HL-60 (cell line): ENCODE measurements around the gene USF2.

Experiments used
- DNase-seq, 2 experiments: peaks; one replicate each; pipeline ENCODE4 v3.0.0-alpha.2; 2010 to 2020; ENCODE audit warnings: low read depth in 1 of 2, low spot score in 1 of 2
- H3K27ac ChIP-seq: fragments of 250-450 bp; sonication (Bioruptor Pico); replicated peaks from 2 replicates; pipeline ENCODE4 v1.5.1; 2020; ENCODE audit warnings: mild to moderate bottlenecking, moderate library complexity
- H3K27me3 ChIP-seq: fragments of 250-450 bp; sonication (Bioruptor Pico); 2 replicates; pipeline ENCODE4 v1.5.1; 2021; ENCODE audit warnings: mild to moderate bottlenecking, moderate library complexity; ENCODE audit not compliant: insufficient read depth, poor library complexity, severe bottlenecking
- H3K4me3 ChIP-seq: replicated peaks from 2 replicates; pipeline ENCODE4 v1.5.1; 2011; ENCODE audit warnings: mild to moderate bottlenecking, control low read depth, low read length; ENCODE audit not compliant: insufficient read depth
- GABPA ChIP-seq: IDR thresholded peaks from 2 replicates; pipeline ENCODE4 v1.6.1; 2012; ENCODE audit warnings: low read depth
- POLR2AphosphoS5 ChIP-seq: IDR thresholded peaks from 2 replicates; pipeline ENCODE4 v1.6.1; 2012; ENCODE audit warnings: low read depth
- SPI1 ChIP-seq: IDR thresholded peaks from 2 replicates; pipeline ENCODE4 v1.6.1; 2012; ENCODE audit warnings: low read depth, mild to moderate bottlenecking, borderline replicate concordance
- TF ChIP-seq, protein P1 (sequence below): IDR thresholded peaks from 2 replicates; pipeline ENCODE4 v1.6.1; 2012; ENCODE audit warnings: low read depth; ENCODE audit not compliant: insufficient replicate concordance
- TF ChIP-seq, protein P2 (sequence below): IDR thresholded peaks from one replicate; pipeline ENCODE4 v1.5.1; 2011; ENCODE audit warnings: low read length, control low read depth, inconsistent platforms; ENCODE audit not compliant: insufficient read depth

USF2 gene

GRCh38 chr19:35278578-35279284 is 10.0 kb downstream of the USF2 start:
- no peak for DNase-seq
- Histone ChIP-seq H3K4me3 (no peak overlapping the region), H3K27ac (no peak overlapping the region), H3K27me3 (peaks cover 2% of the 10 kb centered on the region)
- TF ChIP-seq GABPA (no peak), SPI1 (no peak), POLR2AphosphoS5 (no peak)
- TF ChIP-seq, protein P1, sequence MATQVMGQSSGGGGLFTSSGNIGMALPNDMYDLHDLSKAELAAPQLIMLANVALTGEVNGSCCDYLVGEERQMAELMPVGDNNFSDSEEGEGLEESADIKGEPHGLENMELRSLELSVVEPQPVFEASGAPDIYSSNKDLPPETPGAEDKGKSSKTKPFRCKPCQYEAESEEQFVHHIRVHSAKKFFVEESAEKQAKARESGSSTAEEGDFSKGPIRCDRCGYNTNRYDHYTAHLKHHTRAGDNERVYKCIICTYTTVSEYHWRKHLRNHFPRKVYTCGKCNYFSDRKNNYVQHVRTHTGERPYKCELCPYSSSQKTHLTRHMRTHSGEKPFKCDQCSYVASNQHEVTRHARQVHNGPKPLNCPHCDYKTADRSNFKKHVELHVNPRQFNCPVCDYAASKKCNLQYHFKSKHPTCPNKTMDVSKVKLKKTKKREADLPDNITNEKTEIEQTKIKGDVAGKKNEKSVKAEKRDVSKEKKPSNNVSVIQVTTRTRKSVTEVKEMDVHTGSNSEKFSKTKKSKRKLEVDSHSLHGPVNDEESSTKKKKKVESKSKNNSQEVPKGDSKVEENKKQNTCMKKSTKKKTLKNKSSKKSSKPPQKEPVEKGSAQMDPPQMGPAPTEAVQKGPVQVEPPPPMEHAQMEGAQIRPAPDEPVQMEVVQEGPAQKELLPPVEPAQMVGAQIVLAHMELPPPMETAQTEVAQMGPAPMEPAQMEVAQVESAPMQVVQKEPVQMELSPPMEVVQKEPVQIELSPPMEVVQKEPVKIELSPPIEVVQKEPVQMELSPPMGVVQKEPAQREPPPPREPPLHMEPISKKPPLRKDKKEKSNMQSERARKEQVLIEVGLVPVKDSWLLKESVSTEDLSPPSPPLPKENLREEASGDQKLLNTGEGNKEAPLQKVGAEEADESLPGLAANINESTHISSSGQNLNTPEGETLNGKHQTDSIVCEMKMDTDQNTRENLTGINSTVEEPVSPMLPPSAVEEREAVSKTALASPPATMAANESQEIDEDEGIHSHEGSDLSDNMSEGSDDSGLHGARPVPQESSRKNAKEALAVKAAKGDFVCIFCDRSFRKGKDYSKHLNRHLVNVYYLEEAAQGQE = no peak
- TF ChIP-seq, protein P2, sequence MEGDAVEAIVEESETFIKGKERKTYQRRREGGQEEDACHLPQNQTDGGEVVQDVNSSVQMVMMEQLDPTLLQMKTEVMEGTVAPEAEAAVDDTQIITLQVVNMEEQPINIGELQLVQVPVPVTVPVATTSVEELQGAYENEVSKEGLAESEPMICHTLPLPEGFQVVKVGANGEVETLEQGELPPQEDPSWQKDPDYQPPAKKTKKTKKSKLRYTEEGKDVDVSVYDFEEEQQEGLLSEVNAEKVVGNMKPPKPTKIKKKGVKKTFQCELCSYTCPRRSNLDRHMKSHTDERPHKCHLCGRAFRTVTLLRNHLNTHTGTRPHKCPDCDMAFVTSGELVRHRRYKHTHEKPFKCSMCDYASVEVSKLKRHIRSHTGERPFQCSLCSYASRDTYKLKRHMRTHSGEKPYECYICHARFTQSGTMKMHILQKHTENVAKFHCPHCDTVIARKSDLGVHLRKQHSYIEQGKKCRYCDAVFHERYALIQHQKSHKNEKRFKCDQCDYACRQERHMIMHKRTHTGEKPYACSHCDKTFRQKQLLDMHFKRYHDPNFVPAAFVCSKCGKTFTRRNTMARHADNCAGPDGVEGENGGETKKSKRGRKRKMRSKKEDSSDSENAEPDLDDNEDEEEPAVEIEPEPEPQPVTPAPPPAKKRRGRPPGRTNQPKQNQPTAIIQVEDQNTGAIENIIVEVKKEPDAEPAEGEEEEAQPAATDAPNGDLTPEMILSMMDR = no peak

DNA sequence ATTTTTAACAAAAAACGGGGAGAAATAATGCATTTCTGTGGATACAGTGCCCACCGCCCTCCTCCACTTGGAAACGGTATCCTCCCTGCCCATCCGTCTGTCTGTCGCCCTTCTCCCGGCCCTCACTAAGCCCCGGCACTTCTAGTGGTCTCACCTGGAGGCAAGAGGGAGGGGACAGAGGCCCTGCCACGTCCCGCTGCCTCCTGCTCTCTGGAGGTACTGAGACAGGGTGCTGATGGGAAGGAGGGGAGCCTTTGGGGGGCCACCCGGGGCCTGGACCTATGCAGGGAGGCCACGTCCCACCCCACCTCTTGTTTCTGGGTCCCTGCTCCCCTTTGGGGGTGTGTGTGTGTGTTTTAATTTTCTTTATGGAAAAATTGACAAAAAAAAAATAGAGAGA is 10.6 kb downstream of the USF2 start:
- Histone ChIP-seq H3K4me3 (no peak overlapping the region), H3K27ac (no peak overlapping the region), H3K27me3 (peaks cover 2% of the 10 kb centered on the region)
- no peak for DNase-seq
- no peak for TF ChIP-seq POLR2AphosphoS5
- TF ChIP-seq, protein P1 = no peak
- no peak for TF ChIP-seq GABPA
- TF ChIP-seq, protein P2 = no peak
- TF ChIP-seq SPI1 = no peak

DNA sequence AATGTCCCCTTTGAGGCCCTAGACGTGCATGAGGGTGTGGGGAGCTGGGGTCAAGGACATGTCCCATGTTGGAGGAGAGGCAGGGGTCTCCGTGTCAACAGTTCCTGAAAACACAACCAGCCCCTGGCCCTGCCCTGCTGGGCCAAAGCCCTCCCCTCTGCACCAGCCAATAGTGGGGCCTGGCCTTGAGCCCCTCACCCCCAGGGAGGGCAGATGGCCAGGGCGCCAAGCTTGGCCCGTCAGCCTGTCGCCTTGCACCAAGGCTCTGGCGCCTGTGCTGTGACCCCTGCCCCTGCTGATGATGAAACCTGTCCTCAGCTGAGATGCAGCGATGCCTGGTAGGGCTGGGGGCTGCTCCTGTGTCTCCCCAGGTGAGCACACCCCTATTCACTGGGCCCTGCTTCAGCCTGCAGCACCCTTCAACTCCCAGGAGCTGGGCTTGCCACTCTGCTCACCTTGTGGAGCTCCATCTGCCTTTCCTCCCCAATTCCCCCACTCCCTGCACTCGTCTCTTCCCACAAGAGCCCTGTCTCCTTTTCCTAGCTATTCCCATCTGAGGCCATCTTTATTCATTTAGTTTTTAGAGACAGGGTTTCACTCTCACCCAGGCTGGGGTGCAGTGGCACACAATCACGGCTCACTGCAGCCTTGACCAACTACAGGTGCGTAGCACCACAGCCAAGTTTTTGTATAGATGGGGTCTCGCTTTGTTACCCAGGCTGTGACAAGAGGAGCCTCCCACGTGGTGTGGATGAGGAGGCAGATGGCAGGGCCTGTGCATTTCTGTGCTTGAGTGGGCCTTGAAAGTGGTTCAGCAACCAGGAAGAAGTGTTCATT is 11.4 kb downstream of the USF2 start:
- Histone ChIP-seq H3K4me3 (no peak overlapping the region), H3K27ac (no peak overlapping the region), H3K27me3 (peaks cover 2% of the 10 kb centered on the region)
- TF ChIP-seq, protein P1 = no peak
- TF ChIP-seq SPI1 (no peak), GABPA (no peak), POLR2AphosphoS5 (no peak; the same call in 1 of the 2 replicates)
- TF ChIP-seq, protein P2 = no peak
- no peak for DNase-seq
